GM12878 (cell line): ENCODE measurements around the gene PPBP. TPM values are rescaled to one million over a fixed set of nuclear protein-coding genes. Genes with fewer than 3 reads are reported as not detected.

ENCODE experiments used
- ATAC-seq: fragments of 200-7000 bp; cut with Tn5 transposase; 3 replicates; pipeline ENCODE4 v1.9.1; 2020; ENCODE audit warnings: mild to moderate bottlenecking, moderate library complexity
- BruUV-seq: library from RNA; stranded (reverse); fragments of 400-500 nt; replicated peaks from 2 replicates; lab custom pipeline; 2021; lab: Mats Ljungman, UMichigan
- CTCF ChIA-PET: fragments of 300-600 bp; sonication (Branson Sonifier 250); formaldehyde crosslinking; extraction: SDS; loops from one replicate; lab custom pipeline; 2021; ENCODE audit warnings: inconsistent platforms; lab: Yijun Ruan, JAX
- POLR2A ChIA-PET: fragments of 350-600 bp; formaldehyde crosslinking; extraction: SDS; loops from one replicate; lab custom pipeline; 2021; ENCODE audit warnings: inconsistent platforms; lab: Charles Lee
- RAD21 ChIA-PET: fragments of 300-600 bp; sonication (Branson Sonifier 250); formaldehyde crosslinking; loops from one replicate; lab custom pipeline; 2023; ENCODE audit warnings: antibody characterized with exemption; ENCODE audit not compliant: unreplicated experiment; lab: Charles Lee
- SMC1A ChIA-PET: fragments of 300-600 bp; sonication (Branson Sonifier 250); formaldehyde crosslinking; loops from one replicate; lab custom pipeline; 2023; ENCODE audit not compliant: unreplicated experiment, uncharacterized antibody; lab: Charles Lee
- DNase-seq: peaks from one replicate; pipeline ENCODE4 v3.0.0-alpha.2; 2011; ENCODE audit warnings: low read depth, low spot score
- FAIRE-seq: peaks from 3 replicates; lab custom pipeline; 2011; peaks lifted over from hg19 to GRCh38; lab: Jason Lieb, UNC
- H2AFZ ChIP-seq: 2 replicates; pipeline ENCODE4 v1.6.0; 2011; ENCODE audit warnings: low read depth, low read length, control low read depth; ENCODE audit not compliant: control insufficient read depth
- H3K27ac ChIP-seq: 2 replicates; pipeline ENCODE4 v1.5.1; 2011; ENCODE audit warnings: control low read depth; ENCODE audit not compliant: control insufficient read depth, insufficient read depth
- H3K27me3 ChIP-seq, 2 experiments: replicated peaks in 1 of 2; 2 replicates each; pipeline versions ENCODE4 v1.6.0 to v1.6.1; 2011; ENCODE audit warnings: low read length in 1 of 2; ENCODE audit not compliant: control insufficient read depth in 2 of 2, insufficient read depth in 2 of 2
- H3K36me3 ChIP-seq, 2 experiments: 2 replicates each; pipeline ENCODE4 v1.5.1; 2011; ENCODE audit warnings: low read length in 1 of 2; ENCODE audit not compliant: control insufficient read depth in 2 of 2, insufficient read depth in 2 of 2
- H3K4me1 ChIP-seq: 2 replicates; pipeline ENCODE4 v1.6.1; 2011; ENCODE audit warnings: mild to moderate bottlenecking, low read length, moderate library complexity, mixed read lengths; ENCODE audit not compliant: control insufficient read depth, insufficient read depth
- H3K4me2 ChIP-seq: 2 replicates; pipeline ENCODE4 v1.6.0; 2011; ENCODE audit warnings: control low read depth; ENCODE audit not compliant: control insufficient read depth, insufficient read depth
- H3K4me3 ChIP-seq: fragments of 200-600 bp; sonication (generic); 2 replicates; pipeline ENCODE4 v1.5.1; 2016
- H3K79me2 ChIP-seq: 2 replicates; pipeline ENCODE4 v1.6.0; 2011; ENCODE audit warnings: low read length; ENCODE audit not compliant: control insufficient read depth, insufficient read depth
- H3K9ac ChIP-seq: 2 replicates; pipeline ENCODE4 v1.8.0; 2011; ENCODE audit warnings: low read length, control low read depth, mixed read lengths; ENCODE audit not compliant: control insufficient read depth, insufficient read depth
- H3K9me3 ChIP-seq: replicated peaks from 3 replicates; pipeline ENCODE4 v1.5.1; 2011; ENCODE audit warnings: mild to moderate bottlenecking, low read length; ENCODE audit not compliant: control insufficient read depth, insufficient read depth
- H4K20me1 ChIP-seq: 2 replicates; pipeline ENCODE4 v1.6.0; 2011; ENCODE audit not compliant: control insufficient read depth, insufficient read depth
- POLR2AphosphoS2 ChIP-seq: IDR thresholded peaks from 2 replicates; pipeline ENCODE4 v1.6.1; 2011; ENCODE audit warnings: low read depth, mild to moderate bottlenecking, low read length, improper control_type of control experiment, moderate library complexity
- RCOR1 ChIP-seq: conservative IDR thresholded peaks from 2 replicates; pipeline ENCODE4 v1.6.1; 2012; ENCODE audit warnings: low read depth, low read length, improper control_type of control experiment
- RELA ChIP-seq: fragments of 450-650 bp; IDR thresholded peaks from 2 replicates; pipeline ENCODE4 v1.8.0; 2014; ENCODE audit warnings: borderline replicate concordance; ENCODE audit not compliant: partially characterized antibody
- SMC3 ChIP-seq: IDR thresholded peaks from 2 replicates; pipeline ENCODE4 v1.6.1; 2011; ENCODE audit warnings: low read length, improper control_type of control experiment, borderline replicate concordance
- SRF ChIP-seq, 2 experiments: IDR thresholded peaks; 2 replicates each; pipeline ENCODE4 v1.6.1; 2011; ENCODE audit warnings: low read depth in 2 of 2, low read length in 2 of 2, mild to moderate bottlenecking in 1 of 2, moderate library complexity in 1 of 2
- TAF1 ChIP-seq: IDR thresholded peaks from 2 replicates; pipeline ENCODE4 v1.6.1; 2011; ENCODE audit warnings: mild to moderate bottlenecking, low read depth, low read length, borderline replicate concordance
- TCF12 ChIP-seq: IDR thresholded peaks from 2 replicates; pipeline ENCODE4 v1.6.1; 2011; ENCODE audit warnings: low read depth, mild to moderate bottlenecking, low read length
- YBX1 ChIP-seq: fragments of 450-650 bp; IDR thresholded peaks from 2 replicates; pipeline ENCODE4 v1.6.1; 2016; ENCODE audit warnings: antibody characterized with exemption
- YY1 ChIP-seq: IDR thresholded peaks from 2 replicates; pipeline ENCODE4 v1.6.1; 2011; ENCODE audit warnings: low read depth, mild to moderate bottlenecking, low read length
- ZNF217 ChIP-seq: fragments of 450-650 bp; IDR thresholded peaks from 2 replicates; pipeline ENCODE4 v1.6.1; 2017; ENCODE audit warnings: antibody characterized with exemption, mild to moderate bottlenecking
- ZSCAN29 ChIP-seq: fragments of 450-650 bp; IDR thresholded peaks from 2 replicates; pipeline ENCODE4 v1.6.1; 2017; ENCODE audit warnings: mild to moderate bottlenecking, moderate library complexity
- WGBS: methylation state at CpG from one replicate; pipeline ENCODE4 v1.1.6; 2016; ENCODE audit warnings: low lambda C conversion rate; ENCODE audit not compliant: insufficient replicate concordance, insufficient coverage; ENCODE audit errors: missing lambda C conversion rate; 5-methylcytosine and 5-hydroxymethylcytosine counted together
- in situ Hi-C: fragments of 300-500 bp; cut with MboI; formaldehyde crosslinking; loops from 9 replicates; pipeline ENCODE4 v1.14.3; 2018; ENCODE audit warnings: mixed read lengths
- intact Hi-C: fragments of 100-400 bp; cut with micrococcal nuclease; formaldehyde crosslinking; loops from one replicate; pipeline ENCODE4 v1.14.2; 2022; ENCODE audit not compliant: unreplicated experiment
- polyA plus RNA-seq, 11 experiments: library from polyadenylated mRNA; depleted of rRNA in 4 of 11; unstranded in 6 of 11; stranded (reverse) in 5 of 11; fragments of >200 nt; fragmentation: Nextera tagmentation in 4 of 11; fragmentation: Illumina TruSeq in 1 of 11; extraction: Ambion mirVana in 4 of 11; extraction: Trizol in 1 of 11; gene quantifications; 1 replicate in 1 of 11; 2 replicates in 10 of 11; pipeline versions ENCODE4 v1.2.1 to v1.2.3, GENCODE V29; 2011 to 2016; ENCODE audit warnings: inconsistent platforms in 2 of 11, missing spikeins in 2 of 11, low read depth in 1 of 11
- total RNA-seq, 4 experiments: library from RNA; depleted of rRNA in 3 of 4; stranded (reverse); fragments of >200 nt in 3 of 4; fragmentation: Illumina TruSeq in 1 of 4; extraction: Trizol in 1 of 4; gene quantifications; 2 replicates each; pipeline versions ENCODE4 v1.2.1 to v1.2.3, GENCODE V29; 2013 to 2021
- TF ChIP-seq, protein P1 (sequence below): fragments of 450-650 bp; IDR thresholded peaks from 2 replicates; pipeline ENCODE4 v1.6.1; 2016; ENCODE audit warnings: mild to moderate bottlenecking
- TF ChIP-seq, protein P2 (sequence below): fragments of 450-650 bp; IDR thresholded peaks from 2 replicates; pipeline ENCODE4 v1.6.1; 2017; ENCODE audit warnings: mild to moderate bottlenecking
- TF ChIP-seq, protein P3 (sequence below): IDR thresholded peaks from 2 replicates; pipeline ENCODE4 v1.6.1; 2011; ENCODE audit warnings: borderline replicate concordance, low read depth, mild to moderate bottlenecking, moderate library complexity, mixed read lengths, low read length; ENCODE audit not compliant: insufficient read depth; ENCODE audit errors: extremely low read length
- TF ChIP-seq, protein P4 (sequence below): fragments of 450-650 bp; IDR thresholded peaks from 2 replicates; pipeline ENCODE4 v1.6.1; 2018; ENCODE audit warnings: mild to moderate bottlenecking, low read depth, moderate library complexity; ENCODE audit not compliant: partially characterized antibody

Gene PPBP
- total and polyA plus RNA-seq, 10 of the 15 experiments (the other 5 are each of a cell fraction or from before 2014, with no cell fraction given): not detected

DNA sequence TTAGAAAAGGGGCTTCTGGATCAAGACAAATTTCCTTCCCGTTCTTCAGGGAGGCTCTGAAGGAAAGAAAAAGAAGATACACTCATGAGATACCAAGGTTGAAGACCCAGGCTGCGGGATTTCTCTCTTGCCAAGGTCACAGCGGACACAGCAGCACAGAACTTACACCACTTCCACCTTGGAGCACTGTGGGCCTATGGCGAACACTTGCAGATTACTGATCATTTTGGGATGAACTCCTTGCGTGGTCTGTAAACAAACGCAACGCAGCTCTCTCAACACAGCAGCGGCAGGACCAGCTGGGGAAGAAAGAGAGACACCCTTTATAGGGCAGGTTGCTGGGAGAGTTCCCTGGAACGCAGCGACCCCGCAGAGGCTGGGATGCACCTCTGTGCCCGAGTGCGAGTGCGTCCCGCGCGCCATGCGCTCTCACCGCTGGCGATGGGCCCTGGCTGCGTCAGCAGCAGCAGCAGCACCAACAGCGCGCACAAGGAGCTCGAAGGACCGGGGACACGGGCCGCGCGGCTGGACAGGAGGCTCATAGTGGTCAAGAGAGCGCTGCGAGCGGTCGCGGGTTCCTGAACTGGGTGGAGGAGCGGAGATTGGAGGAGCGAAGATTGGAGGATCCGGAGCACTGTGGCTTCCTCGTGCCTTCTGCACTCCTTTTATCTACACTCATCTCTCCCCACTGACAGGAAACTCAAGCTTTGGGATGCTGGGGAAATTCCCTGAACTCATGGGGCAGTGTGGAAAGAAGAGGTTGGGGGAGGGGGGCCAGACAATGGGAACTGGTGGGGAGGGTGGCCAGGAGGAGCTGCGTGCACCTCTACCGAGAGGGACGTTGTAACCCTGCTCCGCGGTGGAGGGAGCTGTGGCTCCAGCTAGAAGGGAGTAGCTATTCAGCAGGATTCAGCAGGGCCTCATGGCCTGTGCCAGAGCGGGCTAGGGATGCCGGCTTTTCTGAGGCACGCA is 10.3 kb upstream of the PPBP start, which contains the start of gene CXCL5:
CXCL5 (minus strand) TSS at position 638 of the 972 bp plus-strand sequence; CDS start at position 542, 96 bp downstream.
- ATAC-seq: no peak
- Histone ChIP-seq H4K20me1 (no peaks in the 10 kb centered on the region), H3K9ac (no peak within 1 kb of the TSS), H3K36me3 (no peaks in the 10 kb centered on the region), H3K4me2 (no peak within 1 kb of the TSS), H3K79me2 (no peaks in the 10 kb centered on the region), H3K27ac (no peak within 1 kb of the TSS), H3K9me3 (no peaks in the 10 kb centered on the region), H2AFZ (no peak within 1 kb of the TSS), H3K4me3 (no peak within 1 kb of the TSS), H3K4me1 (no peaks in the 10 kb centered on the region), H3K27me3 (peaks cover 2 to 3% of the 10 kb centered on the region in 2 experiments; a peak in 3 of 4 replicates)
- ChIA-PET RAD21 (no interaction called here), CTCF (no interaction called here), SMC1A (interaction anchor here (0.6 kb wide), 1 partner anchor 272 kb away, joined by 3 read pairs; no protein-coding TSS in a partner anchor), POLR2A (no interaction called here)
- no peak for DNase-seq
- no peak for FAIRE-seq
- BruUV-seq: no TSS peak
- 14% methylated on average over 46 of the region's 46 CpGs for WGBS
- intact Hi-C loops (no loop called here), in situ Hi-C loops (no loop called here)
- TF ChIP-seq ZSCAN29 (no peak), POLR2AphosphoS2 (no peak), TCF12 (no peak), SRF (IDR thresholded peaks at IDR 0.05; ENCODE audit: low read depth in 2 of 2, low read length in 2 of 2) (no peak), RELA (no peak), YBX1 (no peak), TAF1 (no peak), RCOR1 (no peak), SMC3 (no peak), YY1 (no peak), ZNF217 (no peak)
- TF ChIP-seq, protein P1, sequence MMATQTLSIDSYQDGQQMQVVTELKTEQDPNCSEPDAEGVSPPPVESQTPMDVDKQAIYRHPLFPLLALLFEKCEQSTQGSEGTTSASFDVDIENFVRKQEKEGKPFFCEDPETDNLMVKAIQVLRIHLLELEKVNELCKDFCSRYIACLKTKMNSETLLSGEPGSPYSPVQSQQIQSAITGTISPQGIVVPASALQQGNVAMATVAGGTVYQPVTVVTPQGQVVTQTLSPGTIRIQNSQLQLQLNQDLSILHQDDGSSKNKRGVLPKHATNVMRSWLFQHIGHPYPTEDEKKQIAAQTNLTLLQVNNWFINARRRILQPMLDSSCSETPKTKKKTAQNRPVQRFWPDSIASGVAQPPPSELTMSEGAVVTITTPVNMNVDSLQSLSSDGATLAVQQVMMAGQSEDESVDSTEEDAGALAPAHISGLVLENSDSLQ: no peak
- TF ChIP-seq, protein P2, sequence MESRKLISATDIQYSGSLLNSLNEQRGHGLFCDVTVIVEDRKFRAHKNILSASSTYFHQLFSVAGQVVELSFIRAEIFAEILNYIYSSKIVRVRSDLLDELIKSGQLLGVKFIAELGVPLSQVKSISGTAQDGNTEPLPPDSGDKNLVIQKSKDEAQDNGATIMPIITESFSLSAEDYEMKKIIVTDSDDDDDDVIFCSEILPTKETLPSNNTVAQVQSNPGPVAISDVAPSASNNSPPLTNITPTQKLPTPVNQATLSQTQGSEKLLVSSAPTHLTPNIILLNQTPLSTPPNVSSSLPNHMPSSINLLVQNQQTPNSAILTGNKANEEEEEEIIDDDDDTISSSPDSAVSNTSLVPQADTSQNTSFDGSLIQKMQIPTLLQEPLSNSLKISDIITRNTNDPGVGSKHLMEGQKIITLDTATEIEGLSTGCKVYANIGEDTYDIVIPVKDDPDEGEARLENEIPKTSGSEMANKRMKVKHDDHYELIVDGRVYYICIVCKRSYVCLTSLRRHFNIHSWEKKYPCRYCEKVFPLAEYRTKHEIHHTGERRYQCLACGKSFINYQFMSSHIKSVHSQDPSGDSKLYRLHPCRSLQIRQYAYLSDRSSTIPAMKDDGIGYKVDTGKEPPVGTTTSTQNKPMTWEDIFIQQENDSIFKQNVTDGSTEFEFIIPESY: no peak
- TF ChIP-seq, protein P3, sequence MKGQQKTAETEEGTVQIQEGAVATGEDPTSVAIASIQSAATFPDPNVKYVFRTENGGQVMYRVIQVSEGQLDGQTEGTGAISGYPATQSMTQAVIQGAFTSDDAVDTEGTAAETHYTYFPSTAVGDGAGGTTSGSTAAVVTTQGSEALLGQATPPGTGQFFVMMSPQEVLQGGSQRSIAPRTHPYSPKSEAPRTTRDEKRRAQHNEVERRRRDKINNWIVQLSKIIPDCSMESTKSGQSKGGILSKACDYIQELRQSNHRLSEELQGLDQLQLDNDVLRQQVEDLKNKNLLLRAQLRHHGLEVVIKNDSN: no peak
- TF ChIP-seq, protein P4, sequence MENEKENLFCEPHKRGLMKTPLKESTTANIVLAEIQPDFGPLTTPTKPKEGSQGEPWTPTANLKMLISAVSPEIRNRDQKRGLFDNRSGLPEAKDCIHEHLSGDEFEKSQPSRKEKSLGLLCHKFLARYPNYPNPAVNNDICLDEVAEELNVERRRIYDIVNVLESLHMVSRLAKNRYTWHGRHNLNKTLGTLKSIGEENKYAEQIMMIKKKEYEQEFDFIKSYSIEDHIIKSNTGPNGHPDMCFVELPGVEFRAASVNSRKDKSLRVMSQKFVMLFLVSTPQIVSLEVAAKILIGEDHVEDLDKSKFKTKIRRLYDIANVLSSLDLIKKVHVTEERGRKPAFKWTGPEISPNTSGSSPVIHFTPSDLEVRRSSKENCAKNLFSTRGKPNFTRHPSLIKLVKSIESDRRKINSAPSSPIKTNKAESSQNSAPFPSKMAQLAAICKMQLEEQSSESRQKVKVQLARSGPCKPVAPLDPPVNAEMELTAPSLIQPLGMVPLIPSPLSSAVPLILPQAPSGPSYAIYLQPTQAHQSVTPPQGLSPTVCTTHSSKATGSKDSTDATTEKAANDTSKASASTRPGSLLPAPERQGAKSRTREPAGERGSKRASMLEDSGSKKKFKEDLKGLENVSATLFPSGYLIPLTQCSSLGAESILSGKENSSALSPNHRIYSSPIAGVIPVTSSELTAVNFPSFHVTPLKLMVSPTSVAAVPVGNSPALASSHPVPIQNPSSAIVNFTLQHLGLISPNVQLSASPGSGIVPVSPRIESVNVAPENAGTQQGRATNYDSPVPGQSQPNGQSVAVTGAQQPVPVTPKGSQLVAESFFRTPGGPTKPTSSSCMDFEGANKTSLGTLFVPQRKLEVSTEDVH: no peak
